ENCODE results near the gene TOP3B.

TOP3B gene

GRCh38 chr22:21918466-21919185 lies 64.0 kb downstream of the TOP3B start:
- H3K14ac ChIP-seq (ENCODE audit: low read length in 2 of 2): no peak overlapping the region
- no peak overlapping the region for H2BK120ac ChIP-seq (ENCODE audit: low read depth, low read length)
- H3K4me3 ChIP-seq (ENCODE audit: insufficient read depth in 1 of 2, low read depth in 1 of 2, low read length in 2 of 2): no peak overlapping the region
- H2AFZ ChIP-seq (ENCODE audit: low read depth, low read length): no peak overlapping the region
- H4K8ac ChIP-seq (ENCODE audit: low read length): no peak overlapping the region
- H2AK5ac ChIP-seq (ENCODE audit: low read length, severe bottlenecking): no peak overlapping the region
- H3K23ac ChIP-seq (ENCODE audit: low read length in 2 of 2): no peak overlapping the region
- no peak overlapping the region for H4K91ac ChIP-seq (ENCODE audit: low read length)
- H3K4me2 ChIP-seq (ENCODE audit: low read length, poor library complexity, severe bottlenecking): no peak overlapping the region
- no peaks in the 10 kb centered on the region for H3K27me3 ChIP-seq (ENCODE audit: control insufficient read depth in 1 of 2, insufficient read depth in 1 of 2, low read length in 2 of 2)
- H3K9me3 ChIP-seq (ENCODE audit: control insufficient read depth, low read length): no peaks in the 10 kb centered on the region
- H3K27ac ChIP-seq (ENCODE audit: low read length, poor library complexity, severe bottlenecking): no peak overlapping the region
- peaks cover 5% of the 10 kb centered on the region for H3K79me1 ChIP-seq (replicated peaks; ENCODE audit: low read length, poor library complexity, severe bottlenecking)
- no peak overlapping the region for H3K18ac ChIP-seq (ENCODE audit: low read depth in 1 of 2, low read length in 2 of 2)
- H3K4me1 ChIP-seq (ENCODE audit: control insufficient read depth, insufficient read depth, low read depth, low read length): peaks cover 11% of the 10 kb centered on the region
- H2BK12ac ChIP-seq (ENCODE audit: low read length in 2 of 2): no peak overlapping the region
- H3K36me3 ChIP-seq (ENCODE audit: control insufficient read depth in 1 of 2, insufficient read depth in 2 of 2, low read depth in 1 of 2, low read length in 2 of 2): peaks cover 31 to 39% of the 10 kb centered on the region in 2 experiments
- no peak overlapping the region for H2BK15ac ChIP-seq (ENCODE audit: low read depth, poor library complexity, severe bottlenecking)
- H2BK5ac ChIP-seq (ENCODE audit: low read depth, low read length, poor library complexity, severe bottlenecking): no peak overlapping the region
- no peak overlapping the region for H3K4ac ChIP-seq (ENCODE audit: low read depth in 1 of 2, low read length in 2 of 2)
- DNase-seq: no peak
- WGBS: 97% methylated on average over 12 of the region's 12 CpGs
- H3K9ac ChIP-seq (ENCODE audit: low read length): no peak overlapping the region

GRCh38 chr22:21917959-21918261 lies 64.7 kb downstream of the TOP3B start:
- no peak overlapping the region for H4K91ac ChIP-seq (ENCODE audit: low read length)
- H3K4ac ChIP-seq (ENCODE audit: low read depth in 1 of 2, low read length in 2 of 2): no peak overlapping the region
- H2BK5ac ChIP-seq (ENCODE audit: low read depth, low read length, poor library complexity, severe bottlenecking): no peak overlapping the region
- peaks cover 25 to 33% of the 10 kb centered on the region in 2 experiments for H3K36me3 ChIP-seq (ENCODE audit: control insufficient read depth in 1 of 2, insufficient read depth in 2 of 2, low read depth in 1 of 2, low read length in 2 of 2)
- no peak overlapping the region for H3K27ac ChIP-seq (ENCODE audit: low read length, poor library complexity, severe bottlenecking)
- no peak overlapping the region for H4K8ac ChIP-seq (ENCODE audit: low read length)
- H2BK120ac ChIP-seq (ENCODE audit: low read depth, low read length): no peak overlapping the region
- H2AK5ac ChIP-seq (ENCODE audit: low read length, severe bottlenecking): no peak overlapping the region
- WGBS: 98% methylated on average over 6 of the region's 6 CpGs
- no peaks in the 10 kb centered on the region for H3K9me3 ChIP-seq (ENCODE audit: control insufficient read depth, low read length)
- H3K14ac ChIP-seq (ENCODE audit: low read length in 2 of 2): no peak overlapping the region
- no peak overlapping the region for H2AFZ ChIP-seq (ENCODE audit: low read depth, low read length)
- no peak overlapping the region for H3K9ac ChIP-seq (ENCODE audit: low read length)
- DNase-seq: no peak
- no peak overlapping the region for H3K18ac ChIP-seq (ENCODE audit: low read depth in 1 of 2, low read length in 2 of 2)
- H3K4me2 ChIP-seq (ENCODE audit: low read length, poor library complexity, severe bottlenecking): no peak overlapping the region
- H2BK12ac ChIP-seq (ENCODE audit: low read length in 2 of 2): no peak overlapping the region
- peaks cover 11% of the 10 kb centered on the region for H3K4me1 ChIP-seq (ENCODE audit: control insufficient read depth, insufficient read depth, low read depth, low read length)
- H3K23ac ChIP-seq (ENCODE audit: low read length in 2 of 2): no peak overlapping the region
- H3K27me3 ChIP-seq (ENCODE audit: control insufficient read depth in 1 of 2, insufficient read depth in 1 of 2, low read length in 2 of 2): no peaks in the 10 kb centered on the region
- no peak overlapping the region for H3K4me3 ChIP-seq (ENCODE audit: insufficient read depth in 1 of 2, low read depth in 1 of 2, low read length in 2 of 2)
- peaks cover 5% of the 10 kb centered on the region for H3K79me1 ChIP-seq (replicated peaks; ENCODE audit: low read length, poor library complexity, severe bottlenecking)
- no peak overlapping the region for H2BK15ac ChIP-seq (ENCODE audit: low read depth, poor library complexity, severe bottlenecking)

GRCh38 chr22:21917181-21917958 lies 65.2 kb downstream of the TOP3B start:
- Histone ChIP-seq H3K4ac (ENCODE audit: low read depth in 1 of 2, low read length in 2 of 2) (no peak overlapping the region), H2AK5ac (ENCODE audit: low read length, severe bottlenecking) (no peak overlapping the region), H3K23ac (ENCODE audit: low read length in 2 of 2) (no peak overlapping the region), H2BK5ac (ENCODE audit: low read depth, low read length, poor library complexity, severe bottlenecking) (no peak overlapping the region), H4K91ac (ENCODE audit: low read length) (no peak overlapping the region), H3K4me1 (ENCODE audit: control insufficient read depth, insufficient read depth, low read depth, low read length) (peaks cover 11% of the 10 kb centered on the region), H3K4me3 (ENCODE audit: insufficient read depth in 1 of 2, low read depth in 1 of 2, low read length in 2 of 2) (no peak overlapping the region), H3K9me3 (ENCODE audit: control insufficient read depth, low read length) (no peaks in the 10 kb centered on the region), H3K9ac (ENCODE audit: low read length) (no peak overlapping the region), H4K8ac (ENCODE audit: low read length) (no peak overlapping the region), H3K14ac (ENCODE audit: low read length in 2 of 2) (no peak overlapping the region), H2AFZ (ENCODE audit: low read depth, low read length) (no peak overlapping the region), H3K36me3 (ENCODE audit: control insufficient read depth in 1 of 2, insufficient read depth in 2 of 2, low read depth in 1 of 2, low read length in 2 of 2) (peaks cover 23 to 28% of the 10 kb centered on the region in 2 experiments), H3K79me1 (replicated peaks; ENCODE audit: low read length, poor library complexity, severe bottlenecking) (peaks cover 1% of the 10 kb centered on the region), H3K4me2 (ENCODE audit: low read length, poor library complexity, severe bottlenecking) (no peak overlapping the region), H2BK12ac (ENCODE audit: low read length in 2 of 2) (no peak overlapping the region), H3K18ac (ENCODE audit: low read depth in 1 of 2, low read length in 2 of 2) (no peak overlapping the region), H3K27me3 (ENCODE audit: control insufficient read depth in 1 of 2, insufficient read depth in 1 of 2, low read length in 2 of 2) (no peaks in the 10 kb centered on the region), H2BK15ac (ENCODE audit: low read depth, poor library complexity, severe bottlenecking) (no peak overlapping the region), H2BK120ac (ENCODE audit: low read depth, low read length) (no peak overlapping the region), H3K27ac (ENCODE audit: low read length, poor library complexity, severe bottlenecking) (no peak overlapping the region)
- WGBS: 70% methylated on average over 17 of the region's 17 CpGs
- DNase-seq: no peak

- Histone ChIP-seq H2BK120ac (ENCODE audit: low read depth, low read length) (no peak overlapping the region), H3K27me3 (ENCODE audit: control insufficient read depth in 1 of 2, insufficient read depth in 1 of 2, low read length in 2 of 2) (no peaks in the 10 kb centered on the region), H2BK15ac (ENCODE audit: low read depth, poor library complexity, severe bottlenecking) (no peak overlapping the region), H3K4me1 (ENCODE audit: control insufficient read depth, insufficient read depth, low read depth, low read length) (peaks cover 10% of the 10 kb centered on the region), H3K4me3 (ENCODE audit: insufficient read depth in 1 of 2, low read depth in 1 of 2, low read length in 2 of 2) (no peak overlapping the region), H3K4me2 (ENCODE audit: low read length, poor library complexity, severe bottlenecking) (no peak overlapping the region), H3K18ac (ENCODE audit: low read depth in 1 of 2, low read length in 2 of 2) (no peak overlapping the region), H3K36me3 (ENCODE audit: control insufficient read depth in 1 of 2, insufficient read depth in 2 of 2, low read depth in 1 of 2, low read length in 2 of 2) (peaks cover 22 to 23% of the 10 kb centered on the region in 2 experiments), H3K79me1 (replicated peaks; ENCODE audit: low read length, poor library complexity, severe bottlenecking) (no peaks in the 10 kb centered on the region), H2BK12ac (ENCODE audit: low read length in 2 of 2) (no peak overlapping the region), H3K14ac (ENCODE audit: low read length in 2 of 2) (no peak overlapping the region), H4K91ac (ENCODE audit: low read length) (no peak overlapping the region), H3K27ac (ENCODE audit: low read length, poor library complexity, severe bottlenecking) (no peak overlapping the region), H2BK5ac (ENCODE audit: low read depth, low read length, poor library complexity, severe bottlenecking) (no peak overlapping the region), H3K9me3 (ENCODE audit: control insufficient read depth, low read length) (no peaks in the 10 kb centered on the region), H3K4ac (ENCODE audit: low read depth in 1 of 2, low read length in 2 of 2) (no peak overlapping the region), H3K9ac (ENCODE audit: low read length) (no peak overlapping the region), H2AK5ac (ENCODE audit: low read length, severe bottlenecking) (no peak overlapping the region), H4K8ac (ENCODE audit: low read length) (no peak overlapping the region), H2AFZ (ENCODE audit: low read depth, low read length) (no peak overlapping the region), H3K23ac (ENCODE audit: low read length in 2 of 2) (no peak overlapping the region)
- no peak for DNase-seq
- 89% methylated on average over 3 of the region's 4 CpGs for WGBS
Observed at GRCh38 chr22:21916309-21916918, 66.2 kb downstream of the TOP3B start.

All from mesenchymal stem cell (in vitro differentiated cells and primary cell).